Measurements from ENCODE around the gene YIPF2.

Gene YIPF2

GRCh38 chr19:10872546-10873107 lies 55.8 kb downstream of the YIPF2 start:
- no peak for DNase-seq
